ENCODE results near the gene MMS19.

DNA sequence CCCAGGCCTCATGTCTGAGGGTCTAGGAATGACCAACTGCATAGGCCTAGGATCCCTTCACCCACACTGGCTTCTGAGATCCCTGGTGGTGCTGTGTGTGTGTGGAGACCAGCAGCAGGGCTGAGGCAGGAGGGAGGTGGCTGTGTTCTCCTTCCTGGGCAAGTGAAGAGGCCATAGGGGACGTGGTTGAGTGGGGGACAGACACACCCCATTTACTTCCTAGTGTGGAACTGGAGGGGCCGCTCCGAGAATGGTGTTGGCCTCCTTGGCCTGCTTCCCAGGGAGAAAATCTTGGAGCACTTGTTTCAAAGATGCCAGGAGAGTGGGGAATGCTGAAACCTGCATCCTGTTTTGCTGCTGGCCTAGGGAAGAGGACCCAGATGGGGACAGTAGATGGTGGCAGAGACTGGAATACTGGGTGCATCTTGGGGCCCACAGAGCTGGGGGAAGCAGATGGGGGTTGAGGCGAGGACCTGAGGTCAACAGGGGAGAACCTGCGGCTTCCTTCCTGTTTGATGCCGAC lies 19.6 kb upstream of the MMS19 start:
- TF ChIP-seq POLR2A (IDR thresholded peaks at IDR 0.05): no peak
- TF ChIP-seq CTCF (IDR thresholded peaks at IDR 0.05): no peak
